Testis (tissue), 2 donors: ENCODE data around the gene TRIM31.

ENCODE experiments used
- POLR2A ChIP-seq: fragments of 450-650 bp; IDR thresholded peaks from one replicate; pipeline ENCODE4 v1.6.1; 2017; ENCODE audit warnings: antibody characterized with exemption, mild to moderate bottlenecking, moderate library complexity
- TF ChIP-seq, protein P1 (sequence below), 3 experiments: fragments of 450-650 bp in 2 of 3; fragments of 200-600 bp in 1 of 3; sonication (generic) in 1 of 3; IDR thresholded peaks; one replicate each; pipeline ENCODE4 v1.5.1; 2016 to 2019; ENCODE audit warnings: antibody characterized with exemption in 3 of 3, mild to moderate bottlenecking in 2 of 3, moderate library complexity in 1 of 3

DNA sequence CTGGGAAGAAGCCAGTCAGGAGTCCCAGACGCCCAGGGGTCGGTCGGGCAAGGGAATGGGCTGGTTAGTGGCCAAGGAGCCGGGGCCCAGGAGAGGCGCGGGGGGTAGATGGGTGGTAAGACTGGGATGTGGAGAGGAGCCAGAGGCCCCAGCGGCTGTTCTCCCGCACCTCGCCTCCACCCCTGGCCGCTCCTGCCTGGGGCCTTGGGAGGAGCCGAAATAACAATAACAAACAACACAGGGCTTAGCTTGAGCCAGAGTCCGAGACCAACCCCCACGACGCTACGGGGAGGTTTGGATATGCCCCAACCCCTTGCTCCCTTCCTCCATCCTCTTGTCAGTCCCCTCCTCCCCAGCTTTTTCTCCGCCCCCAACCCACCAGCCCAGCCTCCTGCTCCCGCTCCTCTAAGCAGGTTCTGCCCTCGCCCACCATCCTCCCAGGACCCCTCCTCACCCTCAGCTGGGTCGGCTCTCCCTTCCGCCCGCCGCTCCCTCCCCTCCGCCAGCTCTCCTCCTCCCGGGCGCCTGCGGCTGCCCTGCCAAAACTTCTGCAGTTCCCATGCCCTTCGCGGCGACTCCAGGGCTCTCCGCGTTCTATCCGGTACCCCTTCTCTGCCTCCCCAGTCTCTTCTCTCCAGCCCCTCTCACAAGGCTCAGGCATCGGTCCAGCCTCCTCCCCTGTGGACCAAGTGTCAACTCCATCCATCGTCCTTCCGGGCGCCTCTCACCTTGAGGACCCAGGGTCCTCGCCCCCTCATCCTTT, 38.4 kb downstream of the TRIM31 start:
- TF ChIP-seq, protein P1, sequence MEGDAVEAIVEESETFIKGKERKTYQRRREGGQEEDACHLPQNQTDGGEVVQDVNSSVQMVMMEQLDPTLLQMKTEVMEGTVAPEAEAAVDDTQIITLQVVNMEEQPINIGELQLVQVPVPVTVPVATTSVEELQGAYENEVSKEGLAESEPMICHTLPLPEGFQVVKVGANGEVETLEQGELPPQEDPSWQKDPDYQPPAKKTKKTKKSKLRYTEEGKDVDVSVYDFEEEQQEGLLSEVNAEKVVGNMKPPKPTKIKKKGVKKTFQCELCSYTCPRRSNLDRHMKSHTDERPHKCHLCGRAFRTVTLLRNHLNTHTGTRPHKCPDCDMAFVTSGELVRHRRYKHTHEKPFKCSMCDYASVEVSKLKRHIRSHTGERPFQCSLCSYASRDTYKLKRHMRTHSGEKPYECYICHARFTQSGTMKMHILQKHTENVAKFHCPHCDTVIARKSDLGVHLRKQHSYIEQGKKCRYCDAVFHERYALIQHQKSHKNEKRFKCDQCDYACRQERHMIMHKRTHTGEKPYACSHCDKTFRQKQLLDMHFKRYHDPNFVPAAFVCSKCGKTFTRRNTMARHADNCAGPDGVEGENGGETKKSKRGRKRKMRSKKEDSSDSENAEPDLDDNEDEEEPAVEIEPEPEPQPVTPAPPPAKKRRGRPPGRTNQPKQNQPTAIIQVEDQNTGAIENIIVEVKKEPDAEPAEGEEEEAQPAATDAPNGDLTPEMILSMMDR (IDR thresholded peaks at IDR 0.05) = no peak
- TF ChIP-seq POLR2A = no peak
